Measurements from ENCODE around the gene FGFR3.

The FGFR3 gene

DNA sequence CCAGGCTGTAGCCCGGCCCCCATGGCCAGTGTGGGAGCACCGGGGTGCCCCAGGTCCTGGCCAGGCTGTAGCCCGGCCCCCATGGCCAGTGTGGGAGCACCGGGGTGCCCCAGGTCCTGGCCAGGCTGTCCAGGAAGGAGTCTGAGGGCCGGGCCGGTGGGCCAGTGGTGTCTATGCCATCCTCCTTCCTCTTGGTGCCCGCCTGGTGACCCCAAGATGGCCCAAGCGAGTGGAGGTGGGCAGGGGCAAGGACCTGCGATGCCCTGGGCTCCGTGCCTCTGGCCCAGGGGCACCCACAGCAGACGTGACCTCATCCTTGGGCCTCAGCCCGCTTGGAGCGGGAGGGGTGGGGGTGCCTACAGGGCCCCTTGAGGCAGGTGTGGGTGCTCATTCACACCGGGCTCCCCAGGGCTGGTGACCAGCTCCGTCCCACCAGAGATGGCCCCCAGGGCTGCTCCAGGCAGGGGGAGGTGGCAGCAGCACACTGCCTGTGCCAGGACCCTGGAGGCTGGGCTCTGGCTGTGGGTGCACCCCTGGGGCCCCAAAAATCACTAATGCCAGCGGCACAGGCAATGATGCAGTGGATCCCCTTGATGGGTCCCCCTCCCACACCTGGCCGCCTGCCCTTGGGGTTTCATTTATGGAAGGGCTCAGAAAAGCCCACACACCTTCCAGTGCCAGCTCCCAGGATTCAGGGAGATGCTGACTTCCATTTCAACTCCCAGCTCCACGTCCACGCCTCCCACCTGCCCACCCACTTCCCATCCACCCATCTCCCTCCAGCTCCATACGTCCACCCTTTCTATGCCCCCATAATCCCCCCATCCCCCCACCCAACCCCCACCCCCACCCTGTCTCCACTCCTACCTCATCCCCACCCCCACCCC is 36.0 kb upstream of the FGFR3 start:
- no peak for DNase-seq

DNA sequence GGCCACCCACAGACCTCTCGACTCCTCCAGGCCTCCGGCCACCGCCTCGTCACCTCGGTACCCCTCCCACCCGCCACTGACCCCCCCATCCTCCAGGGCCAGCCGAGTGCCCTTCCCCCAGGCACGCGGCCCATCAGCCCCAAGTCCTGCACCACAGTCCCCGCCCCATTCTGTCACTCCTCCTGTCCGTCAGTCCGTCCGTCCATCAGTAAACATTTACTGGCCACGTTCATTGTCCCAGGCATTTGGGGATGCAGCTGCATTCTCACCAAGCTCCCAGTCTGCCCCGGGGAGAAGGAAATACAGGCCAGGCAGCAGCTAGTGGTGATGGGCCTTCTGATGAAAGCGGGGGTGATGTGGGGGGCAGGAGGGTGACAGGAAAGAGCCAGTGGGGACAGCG is 35.3 kb upstream of the FGFR3 start:
- no peak for DNase-seq

DNA sequence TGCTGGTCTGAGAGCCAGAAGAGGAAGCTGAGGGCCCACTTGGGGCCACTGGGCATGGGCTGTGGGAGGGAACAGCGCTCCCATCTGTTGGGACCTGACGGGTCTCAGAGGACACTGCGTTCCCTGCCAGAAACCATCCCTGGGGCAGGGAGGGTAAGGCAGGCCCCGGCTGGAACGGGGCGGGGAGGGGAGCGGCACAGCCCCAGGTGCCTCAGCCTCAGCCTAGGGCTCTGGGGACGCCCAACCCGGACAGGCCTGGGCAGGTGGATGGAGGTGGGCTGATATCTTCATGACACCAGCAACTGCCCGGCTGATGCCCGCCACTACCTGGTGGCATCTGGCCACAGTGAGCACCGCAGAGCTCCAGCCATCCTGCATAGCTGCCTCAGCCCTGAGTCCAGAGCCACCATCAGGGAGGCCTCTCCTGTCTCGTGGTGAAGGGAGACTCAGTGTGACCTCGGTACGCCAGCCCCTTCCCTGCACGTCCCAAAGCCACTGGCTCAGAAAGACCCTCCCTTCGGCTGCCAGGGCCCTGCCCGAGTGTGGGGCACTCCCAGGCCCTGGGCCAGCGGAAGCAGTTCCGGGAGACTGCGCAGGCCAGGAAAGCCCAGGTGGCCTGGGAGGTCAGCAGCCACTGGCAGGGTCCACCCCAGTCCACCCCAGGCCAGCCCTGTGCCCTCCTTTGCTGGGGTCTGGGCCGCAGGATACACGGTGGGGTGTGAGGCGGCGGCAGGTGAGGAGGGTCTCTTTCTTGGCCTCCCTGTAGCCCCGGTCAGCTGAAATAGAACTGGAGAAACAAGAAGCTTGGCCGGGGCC is 34.6 kb upstream of the FGFR3 start:
- no peak for DNase-seq

DNA sequence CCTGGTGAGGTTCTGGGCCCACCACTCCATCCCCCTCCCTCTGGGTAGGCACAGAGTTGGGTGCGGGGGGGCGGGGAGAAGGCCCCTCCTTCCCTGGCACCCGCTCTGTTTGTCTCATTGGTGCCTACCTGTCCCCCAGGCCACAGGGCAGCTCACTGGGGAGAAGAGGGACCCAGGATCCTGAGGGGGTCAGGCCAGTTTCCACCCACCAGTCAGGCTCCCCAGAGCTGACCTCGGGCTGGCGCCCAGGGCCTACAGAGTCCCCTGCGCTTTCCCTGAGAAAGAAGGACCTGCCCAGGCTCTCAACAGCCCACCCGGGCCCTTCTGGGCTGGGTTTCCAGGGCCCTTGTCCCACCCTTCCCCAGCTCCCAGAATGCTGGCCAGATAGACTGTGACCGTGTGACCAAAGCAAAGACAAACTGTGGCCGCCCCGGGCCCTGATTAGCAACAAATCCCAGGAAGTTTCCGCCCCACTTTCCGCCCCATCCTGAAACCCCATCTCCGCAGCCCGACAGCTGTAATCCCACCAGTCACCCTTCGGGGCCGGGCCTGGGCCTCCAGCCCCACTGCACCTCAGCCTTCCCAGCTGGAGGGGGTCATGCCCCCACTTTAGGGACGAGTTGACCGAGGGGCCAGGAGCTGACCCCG is 33.8 kb upstream of the FGFR3 start:
- DNase-seq: no peak

DNA sequence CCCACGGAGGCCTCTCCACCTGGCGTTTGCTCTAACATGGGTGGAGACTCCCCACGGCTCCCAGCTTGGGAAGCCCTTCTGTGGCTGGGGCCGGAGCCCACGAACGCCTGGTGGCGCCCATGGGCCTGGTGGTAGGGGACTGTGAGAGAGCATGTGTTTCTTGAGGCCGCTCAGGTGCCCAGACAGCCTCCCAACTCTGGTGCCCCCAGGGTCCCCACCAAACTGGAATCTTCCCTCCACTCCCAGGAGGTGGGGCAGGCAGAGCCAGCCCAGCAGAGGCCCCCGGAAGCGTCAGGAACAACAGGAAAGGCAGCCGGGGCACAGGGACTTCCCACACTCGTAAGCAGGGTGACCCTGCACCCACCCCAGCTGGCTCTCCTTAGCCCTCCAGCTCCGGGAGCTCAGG is 33.3 kb upstream of the FGFR3 start:
- DNase-seq: no peak

DNA sequence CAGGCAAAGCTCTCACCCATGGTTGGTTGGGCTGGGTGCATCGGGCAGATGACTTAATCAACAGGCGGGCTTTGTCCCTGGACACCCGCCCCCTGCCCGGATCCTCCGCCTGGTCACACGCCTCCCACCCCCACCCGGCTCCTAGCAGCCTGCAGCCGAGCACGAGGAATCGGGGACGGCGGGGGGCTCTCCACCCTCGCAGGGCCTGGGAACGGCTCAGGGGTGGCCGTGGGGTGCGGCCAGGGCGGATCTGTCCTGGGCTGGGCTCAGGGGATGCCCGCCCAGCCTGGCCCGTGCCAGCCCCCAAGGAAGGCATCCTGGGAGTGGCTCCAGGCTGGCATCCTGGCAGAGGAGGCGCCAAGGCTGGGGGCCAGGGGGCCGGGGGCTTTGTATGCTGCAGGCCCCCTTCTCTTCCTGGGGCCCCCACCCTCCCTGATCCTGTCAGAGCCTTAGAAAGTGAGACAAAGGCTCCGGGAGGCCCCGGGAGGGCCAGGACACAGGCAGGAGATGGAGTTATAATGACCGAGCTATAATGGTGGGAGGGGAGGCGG is 32.5 kb upstream of the FGFR3 start:
- DNase-seq: no peak

DNA sequence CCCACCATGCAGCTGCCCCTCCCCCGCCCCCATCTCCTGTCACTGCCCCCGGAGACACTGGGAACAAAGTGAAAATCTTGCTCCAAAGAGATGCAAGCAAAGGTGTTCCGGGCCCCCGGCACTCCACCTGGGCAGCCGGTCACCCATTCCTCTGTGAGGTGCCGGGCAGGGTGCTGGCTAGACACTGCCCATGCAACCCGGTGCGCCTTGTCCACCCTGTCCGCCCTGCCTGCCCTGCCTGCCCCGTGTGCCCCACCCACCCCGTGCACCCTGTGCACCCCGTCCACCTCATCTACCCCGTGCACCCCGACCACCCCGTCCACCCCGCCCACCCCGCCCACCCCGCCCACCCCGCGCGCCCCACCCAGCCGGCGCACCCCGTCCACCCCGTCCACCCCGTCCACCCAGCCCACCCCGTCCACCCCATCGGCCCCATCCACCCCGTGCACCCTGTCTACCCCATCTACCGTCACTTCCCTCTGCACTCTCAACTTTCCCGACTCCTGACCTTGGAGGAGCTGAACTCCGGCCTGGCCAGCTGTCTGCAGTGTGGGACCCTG is 31.9 kb upstream of the FGFR3 start:
- no peak for DNase-seq

DNA sequence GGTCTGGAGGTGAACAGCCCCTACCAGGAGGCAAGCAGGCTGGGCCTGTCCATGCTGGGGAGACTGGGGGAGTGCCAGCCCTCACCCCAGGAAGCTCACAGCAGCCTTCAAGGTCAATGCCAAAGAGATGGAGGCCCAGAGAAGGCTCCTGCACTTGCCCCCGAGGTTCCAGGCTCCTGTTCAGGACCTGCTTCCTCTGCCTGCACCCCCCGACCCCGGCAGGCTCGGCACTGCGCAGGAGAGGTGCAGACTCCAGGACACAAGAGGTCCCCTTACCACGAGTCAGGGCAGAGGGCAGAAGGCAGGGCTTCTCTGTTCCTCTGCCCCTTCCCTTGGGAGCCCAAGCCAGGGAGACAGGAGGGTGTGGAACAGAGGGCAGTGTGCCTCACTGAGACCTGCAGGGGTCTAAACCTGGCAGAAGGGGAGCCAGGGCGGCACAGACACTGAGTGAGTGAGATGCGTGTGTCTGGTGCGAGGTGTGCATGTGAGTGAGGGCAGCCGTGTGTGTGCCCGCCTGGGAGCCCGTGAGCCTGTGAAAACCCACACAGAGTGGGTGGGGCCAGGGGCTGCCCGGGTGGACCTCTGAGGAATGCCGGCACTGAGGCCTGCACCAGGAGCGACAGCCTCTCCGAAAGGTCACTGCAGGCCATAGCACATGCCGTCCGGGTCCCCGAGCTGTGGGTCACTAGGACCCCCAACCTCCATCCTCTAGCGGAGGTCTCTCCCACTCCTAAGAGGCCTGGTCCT is 30.7 kb upstream of the FGFR3 start:
- DNase-seq: no peak

DNA sequence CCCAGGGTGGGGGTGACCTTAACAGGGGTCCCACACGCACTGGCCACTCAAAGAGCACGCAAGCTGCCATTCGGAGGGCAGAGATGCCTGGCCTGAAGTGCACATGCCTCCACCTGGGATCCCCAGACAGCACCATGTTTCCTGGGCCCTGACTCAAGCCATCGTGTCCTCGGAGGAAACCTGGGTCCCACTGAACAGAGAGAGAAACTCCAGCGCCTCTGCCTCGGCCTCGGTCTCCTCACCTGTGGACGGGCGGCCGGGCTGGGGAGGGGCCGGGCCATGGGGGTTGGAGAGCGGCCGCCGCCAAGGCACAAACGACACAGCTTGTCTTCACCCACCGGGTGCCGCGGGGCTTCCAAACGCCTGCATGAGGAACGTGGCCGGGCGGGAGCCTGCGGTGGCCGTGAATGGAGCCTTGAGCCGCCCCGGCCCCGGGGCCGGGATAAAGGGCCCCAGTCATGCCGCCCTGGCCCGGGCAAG is 30.0 kb upstream of the FGFR3 start:
- no peak for DNase-seq

DNA sequence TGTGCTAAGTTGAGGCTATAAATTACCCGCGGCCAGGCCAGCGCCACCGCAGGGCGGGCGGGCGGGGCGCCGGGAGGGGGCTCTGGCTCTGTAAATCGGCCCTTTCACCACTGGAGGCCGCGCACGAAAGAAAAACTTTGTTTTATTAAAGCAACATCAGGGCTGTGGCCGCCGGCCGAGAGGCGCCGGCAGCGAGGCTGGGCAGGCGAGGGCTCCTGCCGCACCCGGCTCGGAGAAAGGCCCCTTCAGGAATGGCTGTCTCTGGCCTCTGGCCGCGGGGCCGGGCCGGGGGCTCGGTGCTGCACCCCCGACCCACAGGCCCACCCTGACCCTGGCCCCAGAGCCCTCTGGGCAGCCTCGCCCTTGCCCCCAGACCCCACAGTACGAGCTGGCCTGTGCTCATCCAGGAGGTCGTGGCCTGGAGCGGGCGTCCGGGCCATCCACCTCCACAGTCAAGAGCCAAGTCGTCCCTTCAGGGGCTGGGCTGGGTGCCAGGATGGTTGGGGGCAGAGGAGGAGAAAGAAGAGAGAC is 29.5 kb upstream of the FGFR3 start:
- DNase-seq: peak; percentile 87

DNA sequence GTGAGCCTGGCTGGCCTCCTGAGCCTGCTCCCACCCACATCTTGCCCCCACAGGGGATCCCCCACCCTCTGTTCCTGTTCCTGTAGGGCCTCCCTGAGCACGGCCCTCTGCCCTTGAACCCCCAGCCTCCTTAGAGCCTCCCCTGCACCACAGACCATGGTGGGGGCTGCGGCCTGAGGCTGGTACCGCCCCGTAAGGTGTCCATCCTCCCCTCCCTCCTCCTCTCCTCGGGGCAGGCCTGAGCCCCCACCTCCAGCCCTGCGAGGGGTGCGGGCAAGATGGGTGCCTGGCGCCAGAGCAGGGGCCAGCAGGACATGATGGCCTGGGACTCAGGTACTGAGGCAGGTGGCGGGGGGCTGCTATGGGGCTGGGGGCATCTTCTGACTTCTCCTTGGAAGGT is 28.4 kb upstream of the FGFR3 start:
- no peak for DNase-seq

DNA sequence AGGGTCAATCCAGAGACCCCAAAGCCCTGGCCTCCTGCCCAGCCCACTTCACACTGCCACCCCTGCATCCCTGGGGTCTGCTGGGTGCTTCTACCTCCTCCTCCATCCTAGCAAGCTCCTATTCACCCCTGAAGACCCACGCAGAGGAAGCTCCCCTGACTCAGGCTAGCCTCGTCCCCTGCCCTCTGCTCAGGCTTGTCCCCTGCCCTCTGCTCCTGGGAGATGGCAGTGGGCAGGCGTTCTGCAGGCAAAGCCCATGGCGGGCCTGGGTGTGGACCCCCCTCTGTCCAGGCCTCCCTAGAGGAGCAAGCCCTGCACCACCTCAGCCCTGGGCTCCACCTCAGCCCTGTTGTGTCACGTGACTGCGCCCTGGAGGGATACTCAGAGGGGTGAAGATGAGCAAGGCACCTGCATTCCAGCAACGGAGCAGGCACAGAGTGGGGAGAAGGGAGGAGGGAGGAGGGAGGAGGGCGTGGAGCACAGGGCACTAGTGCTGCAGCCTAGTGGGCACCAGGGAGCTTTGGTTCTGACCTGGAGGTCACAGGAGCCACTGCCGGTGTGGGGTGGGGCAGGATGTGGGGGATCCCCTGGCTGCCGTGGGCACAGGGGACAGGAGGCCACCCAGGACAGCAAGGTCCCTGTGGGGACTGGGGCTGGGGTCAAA is 27.6 kb upstream of the FGFR3 start:
- DNase-seq: no peak

DNA sequence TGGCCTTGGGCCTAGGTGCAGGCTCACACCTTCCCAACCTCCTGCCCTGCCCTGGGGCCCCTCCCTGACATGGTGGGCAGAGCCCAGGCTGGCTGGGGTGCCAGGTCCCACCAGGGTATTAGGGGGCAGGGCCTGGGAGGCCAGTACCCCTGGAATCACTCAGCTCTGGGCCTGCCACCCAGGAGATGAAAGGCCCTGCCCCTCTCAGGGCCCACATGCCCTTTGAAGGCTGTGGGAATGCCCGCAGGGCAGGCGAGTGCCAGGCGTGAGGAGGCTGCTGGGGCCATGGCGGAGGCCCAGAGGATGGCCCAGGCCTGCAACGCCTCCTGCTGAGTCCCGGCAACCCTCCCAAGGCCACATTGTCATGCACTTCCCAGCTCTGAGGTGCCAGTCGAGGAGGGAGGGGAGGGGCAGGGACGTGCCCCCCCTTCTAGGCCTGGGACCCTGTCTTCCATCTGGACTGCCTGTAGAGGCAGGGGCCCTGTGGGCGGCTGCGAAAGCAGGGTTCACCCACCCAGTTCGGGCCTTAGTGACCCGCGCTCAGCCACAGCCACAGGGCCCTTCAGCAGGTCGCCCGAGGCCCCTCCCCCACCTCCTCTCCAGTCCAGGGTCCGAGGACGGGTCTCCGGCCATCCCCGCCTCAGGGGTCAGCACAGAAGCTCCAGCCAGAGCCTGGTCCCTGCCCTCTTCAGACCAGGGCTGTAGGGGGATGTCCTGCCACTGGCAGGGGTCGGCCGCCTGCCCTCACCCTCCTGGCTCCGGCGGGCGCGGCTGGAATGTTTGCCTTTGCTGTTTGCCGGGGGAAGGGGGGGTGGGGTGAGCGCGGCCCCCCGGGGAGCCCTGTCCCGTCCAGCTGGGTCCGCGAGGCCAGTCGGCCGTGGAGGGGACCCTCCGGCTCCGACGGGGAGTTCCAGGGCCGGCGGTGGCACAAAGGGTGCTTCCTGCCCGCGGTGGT is 26.7 kb upstream of the FGFR3 start:
- DNase-seq: no peak

DNA sequence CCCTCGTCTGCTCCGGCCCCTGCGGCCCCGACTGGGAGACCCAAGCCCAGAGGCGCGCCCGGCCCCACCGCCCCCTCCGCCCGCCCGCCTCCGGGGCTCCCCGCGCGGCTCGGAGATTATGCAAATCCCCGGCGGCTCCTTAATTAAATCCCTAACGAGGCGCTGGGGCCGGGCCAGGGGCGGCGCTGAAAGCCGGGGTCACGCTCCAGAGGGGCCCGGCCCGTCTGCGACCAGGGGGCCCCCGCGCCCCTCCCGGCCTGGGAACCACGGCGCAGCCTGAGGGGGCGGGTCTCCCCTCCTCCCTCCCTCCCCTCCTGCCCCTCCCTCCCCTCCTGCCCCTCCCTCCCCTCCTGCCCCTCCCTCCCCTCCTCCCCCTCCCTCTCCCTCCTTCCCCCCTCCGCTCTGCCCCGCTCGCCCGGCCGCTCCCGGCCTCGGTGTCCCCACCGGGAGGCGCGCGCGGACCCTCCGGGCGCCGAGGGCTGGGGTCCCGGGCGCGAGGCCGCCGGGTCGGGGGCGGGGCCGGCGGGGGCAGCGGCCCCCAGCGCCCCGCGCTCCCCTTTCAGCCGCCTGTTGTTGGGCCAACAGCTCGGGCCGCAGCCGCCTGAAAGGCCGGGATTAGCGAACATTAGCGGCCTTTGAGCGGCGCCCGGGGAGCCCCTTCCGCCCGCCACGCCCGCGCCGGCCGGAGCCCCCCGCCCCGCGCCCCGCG is 25.9 kb upstream of the FGFR3 start:
- DNase-seq: peak; percentile 66

DNA sequence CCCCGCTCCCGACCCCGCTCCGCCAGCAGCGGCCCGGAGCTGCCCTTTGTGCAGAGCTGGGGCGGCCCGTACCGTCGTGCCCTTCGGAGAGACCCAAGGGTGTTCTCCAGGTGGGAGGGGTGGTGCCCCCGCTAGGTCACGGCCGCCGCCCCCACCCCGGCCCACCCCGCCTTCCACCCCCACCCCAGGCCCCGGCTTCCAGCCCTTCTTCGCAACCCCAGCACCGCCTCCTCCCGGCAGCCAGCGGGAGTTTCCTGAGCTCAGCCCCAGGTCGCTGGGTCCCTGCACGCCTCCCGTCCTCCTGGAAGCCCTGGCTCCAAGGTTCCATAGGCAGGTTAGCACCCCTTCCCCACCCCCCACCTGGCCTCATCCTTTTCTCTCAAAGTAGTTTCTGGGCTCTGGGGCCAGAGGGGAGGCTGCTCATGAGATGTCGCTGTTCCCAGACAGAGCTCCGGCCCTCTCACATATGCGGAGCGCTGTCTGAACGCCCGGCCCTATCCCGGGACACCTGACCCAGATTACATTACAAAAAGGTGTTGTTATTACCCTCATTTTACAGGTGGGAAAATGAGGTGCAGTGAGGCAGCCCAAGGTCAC is 25.2 kb upstream of the FGFR3 start:
- DNase-seq: peak; percentile 69

DNA sequence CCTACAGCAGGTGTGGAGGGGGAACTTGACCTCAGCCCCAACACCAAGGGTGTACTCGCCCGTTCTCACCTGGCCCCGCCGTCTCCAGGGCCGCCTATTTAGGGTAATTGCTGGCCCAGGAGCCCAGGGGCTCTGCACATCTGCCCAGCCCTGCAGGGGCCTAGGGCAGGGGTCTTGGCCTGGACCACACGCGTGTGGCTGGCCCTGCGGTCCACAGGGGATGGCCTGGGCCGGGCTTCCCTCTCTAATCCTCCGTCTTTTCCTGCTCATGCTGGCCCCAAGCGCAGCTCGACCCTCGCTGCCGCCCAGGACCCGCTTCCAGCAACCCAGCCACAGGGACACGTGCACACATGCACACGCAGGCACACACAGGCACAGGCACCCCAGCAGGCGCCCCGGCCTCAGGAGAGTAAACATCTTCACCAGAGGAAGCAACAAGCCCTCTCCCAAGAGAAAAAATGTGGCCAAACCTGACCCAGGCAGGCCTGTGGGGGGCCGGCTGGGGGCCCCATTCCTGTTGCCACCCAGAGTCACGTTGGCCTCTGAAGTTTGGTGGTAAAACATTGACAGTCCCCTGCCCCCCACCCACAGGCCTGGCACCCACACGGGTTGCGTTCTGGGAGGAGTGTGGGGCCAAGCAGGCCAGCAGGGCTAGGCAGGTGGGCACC is 24.6 kb upstream of the FGFR3 start:
- no peak for DNase-seq

DNA sequence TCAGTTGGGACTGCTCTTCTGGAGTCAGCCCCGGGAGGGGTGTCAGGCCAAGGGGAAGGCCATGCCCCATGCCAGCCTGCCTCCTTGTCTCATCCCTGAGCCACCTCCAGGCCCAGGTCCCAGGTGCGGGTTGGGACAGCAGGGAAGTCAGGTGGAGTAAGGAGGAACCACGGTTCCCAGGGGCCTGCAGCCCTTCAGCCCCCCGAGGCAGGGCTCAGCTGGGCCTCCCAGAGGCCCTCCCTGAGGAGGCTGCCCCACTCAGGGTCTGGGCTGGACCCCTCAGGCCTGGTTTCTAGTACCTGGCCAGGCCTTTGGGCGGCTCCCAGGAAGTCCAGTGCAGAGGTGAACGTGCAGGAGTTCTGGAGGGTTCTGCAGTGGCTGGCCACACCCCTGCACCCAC is 23.4 kb upstream of the FGFR3 start:
- DNase-seq: no peak

DNA sequence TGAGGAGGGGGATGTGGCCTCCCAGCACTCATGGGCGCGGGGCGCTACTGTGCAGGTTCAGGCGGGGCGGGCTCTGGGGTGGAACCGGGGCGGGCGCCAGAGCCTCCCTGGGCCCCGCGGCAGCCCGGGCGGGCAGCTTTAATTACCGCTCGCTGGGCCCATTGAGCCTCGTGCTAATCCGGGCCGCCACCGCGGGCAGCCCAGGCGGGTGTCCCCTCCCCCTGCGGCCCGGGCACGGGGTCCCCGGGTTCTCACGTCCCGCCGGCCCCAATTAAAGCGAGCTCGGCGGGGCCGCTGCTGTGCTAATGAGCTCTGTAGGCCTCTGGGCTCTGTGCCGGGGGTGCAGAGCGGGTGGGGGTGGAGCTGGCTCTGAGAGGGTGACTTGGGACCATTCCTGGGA is 22.8 kb upstream of the FGFR3 start:
- DNase-seq: no peak
